Astrocyte of the spinal cord (primary cell): ENCODE results near the gene MYOZ3.

Source experiments
- DNase-seq: peaks from one replicate; pipeline ENCODE4 v3.0.0; 2011; ENCODE audit warnings: low read depth, low spot score
- H3K4me3 ChIP-seq: 2 replicates; pipeline ENCODE4 v1.5.1; 2011; ENCODE audit warnings: low read depth, mild to moderate bottlenecking, low read length, moderate library complexity
- CTCF ChIP-seq: IDR thresholded peaks from 2 replicates; pipeline ENCODE4 v1.5.1; 2012; ENCODE audit warnings: low read depth, mild to moderate bottlenecking, low read length, inconsistent platforms
- in situ Hi-C: cut with HindIII; loops from 2 replicates; pipeline ENCODE4 v1.10.0; 2017; ENCODE audit warnings: low sequenced_read_pairs

The MYOZ3 gene

GRCh38 chr5:150661086-150661485 is at the start of gene MYOZ3:
Gene MYOZ3 (plus strand): TSS chr5:150661251. CDS start chr5:150662942, 1,691 bp downstream.
- no peak within 1 kb of the TSS for H3K4me3 ChIP-seq
- TF ChIP-seq CTCF = no peak
- in situ Hi-C loops = no loop called here
- no peak for DNase-seq

GRCh38 chr5:150612405-150612804 is 48.6 kb upstream of the MYOZ3 start:
- no peak overlapping the region for H3K4me3 ChIP-seq
- DNase-seq = no peak
- in situ Hi-C loops = no loop called here
- TF ChIP-seq CTCF = no peak

- DNase-seq = no peak
- TF ChIP-seq CTCF = no peak
- no peak overlapping the region for H3K4me3 ChIP-seq
- in situ Hi-C loops = no loop called here
Observed at GRCh38 chr5:150612905-150613670, 48.0 kb upstream of the MYOZ3 start.

- in situ Hi-C loops = no loop called here
- no peak overlapping the region for H3K4me3 ChIP-seq
- no peak for DNase-seq
- TF ChIP-seq CTCF = peak; percentile 26
Observed at GRCh38 chr5:150613991-150614660, 46.9 kb upstream of the MYOZ3 start.

- no peak for TF ChIP-seq CTCF
- in situ Hi-C loops = no loop called here
- no peak overlapping the region for H3K4me3 ChIP-seq
- no peak for DNase-seq
Observed at GRCh38 chr5:150614661-150615060, 46.4 kb upstream of the MYOZ3 start.

GRCh38 chr5:150615141-150615699 is 45.8 kb upstream of the MYOZ3 start:
- no peak for TF ChIP-seq CTCF
- DNase-seq = peak; percentile 55
- in situ Hi-C loops = no loop called here
- H3K4me3 ChIP-seq = no peak overlapping the region
